A549 (cell line): ENCODE data around the gene MCM5. TPM values are rescaled to one million over a fixed set of nuclear protein-coding genes. Genes with fewer than 3 reads are reported as not detected.

ENCODE experiments used
- ATAC-seq, 2 experiments: fragments of 200-7000 bp in 1 of 2; fragments of >200 bp in 1 of 2; cut with Nextera tagmentation in 1 of 2; cut with Tn5 transposase in 1 of 2; 3 replicates each; pipeline versions ENCODE4 v1.8.0 to v1.9.1; 2018 to 2020; ENCODE audit warnings: mild to moderate bottlenecking in 1 of 2, moderate library complexity in 1 of 2
- CTCF ChIA-PET: fragments of 300-600 bp; sonication (Branson Sonifier 250); formaldehyde crosslinking; extraction: SDS; loops from one replicate; lab custom pipeline; 2021; ENCODE audit warnings: antibody characterized with exemption, inconsistent platforms; lab: Yijun Ruan, JAX
- POLR2A ChIA-PET: fragments of 350-600 bp; formaldehyde crosslinking; extraction: SDS; loops from one replicate; lab custom pipeline; 2021; ENCODE audit warnings: antibody characterized with exemption, inconsistent platforms; lab: Yijun Ruan, JAX
- DNase-seq, 2 experiments: peaks; one replicate each; pipeline versions ENCODE4 v3.0.0 to v3.0.0-alpha.2; 2011 to 2016; ENCODE audit warnings: low read depth in 1 of 2, low spot score in 1 of 2
- FAIRE-seq: peaks from 2 replicates; lab custom pipeline; 2011; peaks lifted over from hg19 to GRCh38; lab: Jason Lieb, UNC
- H3K27ac ChIP-seq, 2 experiments: fragments of >200 bp; sonication (Bioruptor Twin); formaldehyde crosslinking; 3 replicates each; pipeline ENCODE4 v1.5.1; 2016 to 2017
- H3K4me1 ChIP-seq: fragments of >200 bp; sonication (Bioruptor Twin); formaldehyde crosslinking; 3 replicates; pipeline ENCODE4 v1.6.1; 2016
- H3K4me2 ChIP-seq: fragments of >200 bp; sonication (Bioruptor Twin); formaldehyde crosslinking; 3 replicates; pipeline ENCODE4 v1.6.1; 2016
- H3K4me3 ChIP-seq: fragments of >200 bp; sonication (Bioruptor Twin); formaldehyde crosslinking; 3 replicates; pipeline ENCODE4 v1.5.1; 2016
- H3K9me3 ChIP-seq: fragments of >200 bp; sonication (Bioruptor Twin); formaldehyde crosslinking; 3 replicates; pipeline ENCODE4 v1.6.1; 2016
- BHLHE40 ChIP-seq: IDR thresholded peaks from 2 replicates; pipeline ENCODE4 v1.6.1; 2012; ENCODE audit warnings: low read depth, low read length, inconsistent platforms
- CEBPB ChIP-seq, 2 experiments: fragments of >200 bp in 1 of 2; sonication (Bioruptor Twin) in 1 of 2; formaldehyde crosslinking in 1 of 2; IDR thresholded peaks; 2 replicates each; pipeline ENCODE4 v1.6.1; 2012 to 2016
- ESRRA ChIP-seq: fragments of 150-350 bp; IDR thresholded peaks from 2 replicates; pipeline ENCODE4 v1.6.1; 2014; ENCODE audit warnings: mild to moderate bottlenecking, low read length, borderline replicate concordance
- FOSB ChIP-seq: fragments of 250-450 bp; sonication (Bioruptor Pico); IDR thresholded peaks from 2 replicates; pipeline ENCODE4 v1.5.0; 2020; ENCODE audit warnings: mild to moderate bottlenecking, moderate library complexity
- GATA3 ChIP-seq: IDR thresholded peaks from 2 replicates; pipeline ENCODE4 v1.6.1; 2012; ENCODE audit warnings: borderline replicate concordance
- HDAC2 ChIP-seq: fragments of 200-600 bp; sonication (generic); IDR thresholded peaks from 2 replicates; pipeline ENCODE4 v1.6.1; 2016
- HOXB13 ChIP-seq: fragments of 250-450 bp; sonication (Bioruptor Pico); IDR thresholded peaks from 2 replicates; pipeline ENCODE4 v1.5.0; 2020; ENCODE audit warnings: low read depth, mild to moderate bottlenecking, moderate library complexity
- HOXB5 ChIP-seq: fragments of 250-450 bp; sonication (Bioruptor Pico); IDR thresholded peaks from 2 replicates; pipeline ENCODE4 v1.5.0; 2020; ENCODE audit warnings: mild to moderate bottlenecking, moderate library complexity
- JUNB ChIP-seq: fragments of >200 bp; sonication (Bioruptor Twin); formaldehyde crosslinking; IDR thresholded peaks from 2 replicates; pipeline ENCODE4 v1.6.1; 2016
- KDM1A ChIP-seq: fragments of 200-600 bp; sonication (generic); IDR thresholded peaks from 2 replicates; pipeline ENCODE4 v1.6.1; 2016; ENCODE audit warnings: low read depth, mild to moderate bottlenecking
- MAZ ChIP-seq: fragments of 150-350 bp; IDR thresholded peaks from 2 replicates; pipeline ENCODE4 v1.6.1; 2014; ENCODE audit warnings: antibody characterized with exemption, low read depth, low read length, borderline replicate concordance
- NFE2L2 ChIP-seq: fragments of 150-350 bp; conservative IDR thresholded peaks from 2 replicates; pipeline ENCODE4 v1.6.1; 2014; ENCODE audit warnings: low read length
- PHF8 ChIP-seq: fragments of 200-600 bp; sonication (generic); IDR thresholded peaks from 2 replicates; pipeline ENCODE4 v1.6.1; 2016; ENCODE audit warnings: low read depth, mild to moderate bottlenecking, antibody characterized with exemption, moderate library complexity, borderline replicate concordance
- POLR2AphosphoS2 ChIP-seq: conservative IDR thresholded peaks from 2 replicates; pipeline ENCODE4 v1.6.1; 2012; ENCODE audit warnings: low read length, improper control_type of control experiment, inconsistent platforms
- RAD21 ChIP-seq, 2 experiments: fragments of >200 bp in 1 of 2; sonication (Bioruptor Twin) in 1 of 2; formaldehyde crosslinking in 1 of 2; IDR thresholded peaks in 1 of 2; conservative IDR thresholded peaks in 1 of 2; 2 replicates in 1 of 2; 3 replicates in 1 of 2; pipeline ENCODE4 v1.6.1; 2012 to 2018; ENCODE audit warnings: inconsistent platforms in 1 of 2
- RCOR1 ChIP-seq: fragments of 150-350 bp; IDR thresholded peaks from 2 replicates; pipeline ENCODE4 v1.6.1; 2014; ENCODE audit warnings: antibody characterized with exemption, low read length, low read depth
- SMC3 ChIP-seq: fragments of >200 bp; sonication (Bioruptor Twin); formaldehyde crosslinking; IDR thresholded peaks from 3 replicates; pipeline ENCODE4 v1.6.1; 2018; ENCODE audit warnings: inconsistent platforms
- SREBF2 ChIP-seq: fragments of 450-650 bp; IDR thresholded peaks from 2 replicates; pipeline ENCODE4 v1.6.1; 2014; ENCODE audit warnings: mild to moderate bottlenecking, moderate library complexity
- TFCP2L1 ChIP-seq: fragments of 250-450 bp; sonication (Bioruptor Pico); IDR thresholded peaks from 2 replicates; pipeline ENCODE4 v1.5.0; 2021; ENCODE audit warnings: mild to moderate bottlenecking
- TP53 ChIP-seq: fragments of 250-450 bp; sonication (Bioruptor Pico); IDR thresholded peaks from 2 replicates; pipeline ENCODE4 v1.5.0; 2021; ENCODE audit warnings: mild to moderate bottlenecking, moderate library complexity
- ZC3H11A ChIP-seq: fragments of 450-650 bp; IDR thresholded peaks from 2 replicates; pipeline ENCODE4 v1.6.1; 2014; ENCODE audit warnings: antibody characterized with exemption, mild to moderate bottlenecking
- ZSCAN20 ChIP-seq: fragments of 250-450 bp; sonication (Bioruptor Pico); IDR thresholded peaks from 2 replicates; pipeline ENCODE4 v1.8.0; 2022; ENCODE audit warnings: mild to moderate bottlenecking, moderate library complexity
- WGBS: methylation state at CpG from one replicate; pipeline ENCODE4 v1.1.6; 2017; ENCODE audit errors: missing lambda C conversion rate; 5-methylcytosine and 5-hydroxymethylcytosine counted together
- polyA plus RNA-seq, 4 experiments: library from polyadenylated mRNA; depleted of rRNA in 3 of 4; stranded (reverse); fragments of >200 nt; fragmentation: RNase III in 1 of 4; extraction: RNeasy Plus Mini Kit Qiagen cat#74134 plus additional on column Dnase treatment in 1 of 4; gene quantifications; 2 replicates in 3 of 4; 3 replicates in 1 of 4; pipeline ENCODE4 v1.2.3, GENCODE V29; 2011 to 2017
- TF ChIP-seq, protein P1 (sequence below): fragments of >200 bp; sonication (Bioruptor Twin); formaldehyde crosslinking; IDR thresholded peaks from 3 replicates; pipeline ENCODE4 v1.5.1; 2016
- TF ChIP-seq, protein P2 (sequence below): fragments of >200 bp; sonication (Bioruptor Twin); formaldehyde crosslinking; IDR thresholded peaks from 2 replicates; pipeline ENCODE4 v1.6.1; 2016
- TF ChIP-seq, protein P3 (sequence below): fragments of 250-450 bp; sonication (Bioruptor Pico); IDR thresholded peaks from 2 replicates; pipeline ENCODE4 v1.5.0; 2020; ENCODE audit warnings: low read depth, mild to moderate bottlenecking, moderate library complexity
- TF ChIP-seq, protein P4 (sequence below): fragments of 450-650 bp; IDR thresholded peaks from 2 replicates; pipeline ENCODE4 v1.6.1; 2014; ENCODE audit warnings: antibody characterized with exemption
- TF ChIP-seq, protein P5 (sequence below): fragments of >200 bp; sonication (Bioruptor Twin); formaldehyde crosslinking; IDR thresholded peaks from 3 replicates; pipeline ENCODE4 v1.6.1; 2016
- TF ChIP-seq, protein P6 (sequence below): IDR thresholded peaks from 2 replicates; pipeline ENCODE4 v1.6.1; 2012

The MCM5 gene
- polyA plus RNA-seq, 2 of the 4 experiments (the other 2 are of a cell fraction), result 50.2 to 94.4 TPM

DNA sequence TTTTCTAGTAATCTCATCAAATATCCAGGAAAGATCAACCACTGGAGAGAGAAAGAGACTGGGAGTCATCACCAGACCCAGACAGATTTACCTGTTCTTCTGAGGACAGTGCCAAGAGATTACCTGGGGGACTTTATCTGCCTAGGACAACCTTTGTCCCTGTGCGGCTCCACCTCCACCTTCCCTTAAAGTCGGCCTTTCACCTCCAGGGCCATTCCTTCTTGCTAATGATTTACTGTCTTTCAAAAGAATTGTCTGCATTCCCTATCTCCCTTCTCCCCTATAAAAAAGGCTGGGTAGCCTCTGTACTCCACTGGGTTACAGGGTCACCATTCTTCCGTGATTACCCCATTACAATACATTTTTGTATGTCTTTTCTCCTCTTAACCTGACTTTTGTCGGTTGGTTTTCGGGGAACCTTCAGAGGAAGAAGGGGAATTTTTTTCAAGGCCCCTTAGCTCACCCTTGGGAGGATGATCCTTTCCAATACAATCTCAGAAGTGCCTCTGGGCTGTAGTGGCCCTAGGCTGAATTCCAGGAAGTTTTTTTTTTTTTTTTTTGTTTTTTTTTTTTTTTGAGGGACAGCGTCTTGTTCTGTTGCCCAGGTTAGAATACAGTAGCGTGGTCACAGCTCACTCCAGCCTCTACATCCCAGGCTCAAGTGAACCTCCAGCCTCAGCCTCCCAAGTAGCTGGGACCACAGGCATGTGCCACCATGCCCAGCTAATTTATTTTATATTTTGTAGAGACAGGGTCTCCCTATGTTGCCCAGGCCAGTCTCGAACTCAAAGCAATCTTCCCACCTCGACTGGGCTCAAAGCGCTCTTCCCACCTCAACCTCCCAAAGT is 20.6 kb upstream of the MCM5 start:
- H3K4me1 ChIP-seq, result peaks cover 64% of the 10 kb centered on the region
- DNase-seq (no peak), ATAC-seq (no peak; a peak in 1 of 6 replicates), FAIRE-seq (no peak)
- POLR2A ChIA-PET, result interaction anchor here (1.2 to 1.4 kb wide), 2 partner anchors 19 to 21 kb away, joined by 5 read pairs; no protein-coding TSS in a partner anchor
- WGBS, result 43% methylated on average over 10 of the region's 10 CpGs
- CTCF ChIA-PET, result interaction anchor here (0.6 to 4.1 kb wide), 5 partner anchors 15 to 654 kb away, joined by 3 to 17 read pairs (median 3); no protein-coding TSS in a partner anchor
- no peak for TF ChIP-seq RCOR1
- TF ChIP-seq, protein P1, sequence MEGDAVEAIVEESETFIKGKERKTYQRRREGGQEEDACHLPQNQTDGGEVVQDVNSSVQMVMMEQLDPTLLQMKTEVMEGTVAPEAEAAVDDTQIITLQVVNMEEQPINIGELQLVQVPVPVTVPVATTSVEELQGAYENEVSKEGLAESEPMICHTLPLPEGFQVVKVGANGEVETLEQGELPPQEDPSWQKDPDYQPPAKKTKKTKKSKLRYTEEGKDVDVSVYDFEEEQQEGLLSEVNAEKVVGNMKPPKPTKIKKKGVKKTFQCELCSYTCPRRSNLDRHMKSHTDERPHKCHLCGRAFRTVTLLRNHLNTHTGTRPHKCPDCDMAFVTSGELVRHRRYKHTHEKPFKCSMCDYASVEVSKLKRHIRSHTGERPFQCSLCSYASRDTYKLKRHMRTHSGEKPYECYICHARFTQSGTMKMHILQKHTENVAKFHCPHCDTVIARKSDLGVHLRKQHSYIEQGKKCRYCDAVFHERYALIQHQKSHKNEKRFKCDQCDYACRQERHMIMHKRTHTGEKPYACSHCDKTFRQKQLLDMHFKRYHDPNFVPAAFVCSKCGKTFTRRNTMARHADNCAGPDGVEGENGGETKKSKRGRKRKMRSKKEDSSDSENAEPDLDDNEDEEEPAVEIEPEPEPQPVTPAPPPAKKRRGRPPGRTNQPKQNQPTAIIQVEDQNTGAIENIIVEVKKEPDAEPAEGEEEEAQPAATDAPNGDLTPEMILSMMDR, result no peak
- no peak for TF ChIP-seq SMC3
- TF ChIP-seq MAZ, result no peak
- TF ChIP-seq POLR2AphosphoS2, result no peak
- TF ChIP-seq TFCP2L1, result no peak
- no peak for TF ChIP-seq ZC3H11A
- no peak for TF ChIP-seq PHF8
- no peak for TF ChIP-seq BHLHE40
- TF ChIP-seq, protein P2, sequence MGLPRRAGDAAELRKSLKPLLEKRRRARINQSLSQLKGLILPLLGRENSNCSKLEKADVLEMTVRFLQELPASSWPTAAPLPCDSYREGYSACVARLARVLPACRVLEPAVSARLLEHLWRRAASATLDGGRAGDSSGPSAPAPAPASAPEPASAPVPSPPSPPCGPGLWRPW, result no peak
- TF ChIP-seq, protein P3, sequence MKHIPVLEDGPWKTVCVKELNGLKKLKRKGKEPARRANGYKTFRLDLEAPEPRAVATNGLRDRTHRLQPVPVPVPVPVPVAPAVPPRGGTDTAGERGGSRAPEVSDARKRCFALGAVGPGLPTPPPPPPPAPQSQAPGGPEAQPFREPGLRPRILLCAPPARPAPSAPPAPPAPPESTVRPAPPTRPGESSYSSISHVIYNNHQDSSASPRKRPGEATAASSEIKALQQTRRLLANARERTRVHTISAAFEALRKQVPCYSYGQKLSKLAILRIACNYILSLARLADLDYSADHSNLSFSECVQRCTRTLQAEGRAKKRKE (CRISPR knock-in tag), result no peak
- TF ChIP-seq HDAC2, result no peak
- TF ChIP-seq HOXB5 (CRISPR knock-in tag), result no peak
- TF ChIP-seq HOXB13 (CRISPR knock-in tag), result no peak
- TF ChIP-seq ESRRA, result no peak
- no peak for TF ChIP-seq RAD21 (conservative IDR thresholded peaks at IDR 0.05 in 1 of 2, IDR thresholded peaks at IDR 0.05 in 1 of 2)
- peak overlapping the region; percentile 92 for H3K4me2 ChIP-seq
- H3K27ac ChIP-seq, result peak overlapping the region; percentile 95 to 99
- H3K4me3 ChIP-seq, result no peak overlapping the region
- no peaks in the 10 kb centered on the region for H3K9me3 ChIP-seq

DNA sequence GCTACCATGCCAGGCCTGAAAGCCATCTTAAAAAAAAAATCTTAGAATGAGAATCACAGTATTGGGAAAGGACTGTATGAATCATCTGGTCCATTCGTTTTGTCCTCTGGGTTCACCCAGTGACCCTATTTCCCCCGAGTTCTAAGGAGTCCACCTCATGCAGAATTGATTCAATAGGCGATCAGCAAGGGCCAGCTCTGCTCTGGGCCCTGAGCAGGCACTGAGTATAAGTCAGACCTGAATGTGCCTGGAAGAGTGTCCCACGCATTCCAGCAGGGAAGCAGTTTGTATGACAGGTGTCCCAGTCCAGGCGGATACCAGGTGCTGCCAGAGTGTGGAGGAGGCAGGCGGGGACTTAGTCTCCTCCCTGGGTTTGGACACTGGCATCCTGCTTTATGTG is 19.9 kb upstream of the MCM5 start:
- peak overlapping the region; percentile 79; the same call in 1 of the 3 replicates for H3K4me3 ChIP-seq
- no peaks in the 10 kb centered on the region for H3K9me3 ChIP-seq
- CTCF ChIA-PET, result interaction anchor here (0.6 to 4.1 kb wide), 4 partner anchors 21 to 653 kb away, joined by 3 to 17 read pairs (median 4); no protein-coding TSS in a partner anchor
- WGBS, result 63% methylated on average over 6 of the region's 6 CpGs
- H3K4me1 ChIP-seq, result peaks cover 68% of the 10 kb centered on the region
- peak overlapping the region; percentile 92 for H3K4me2 ChIP-seq
- peak overlapping the region; percentile 95 to 99 for H3K27ac ChIP-seq
- POLR2A ChIA-PET, result interaction anchor here (1.2 to 2.1 kb wide), 4 partner anchors 8 to 29 kb away, joined by 5 to 20 read pairs (median 7); no protein-coding TSS in a partner anchor
- ATAC-seq (no peak), FAIRE-seq (no peak), DNase-seq (no peak)
- TF ChIP-seq JUNB (no peak), SREBF2 (no peak), BHLHE40 (no peak), ZSCAN20 (CRISPR knock-in tag) (no peak), GATA3 (no peak), KDM1A (no peak), NFE2L2 (no peak), TP53 (no peak), FOSB (CRISPR knock-in tag) (no peak), ZC3H11A (no peak), CEBPB (IDR thresholded peaks at IDR 0.05) (0 out of 4 replicates have a peak, but pooled peaks of 1 of the 2 experiments have one; percentile 20), ESRRA (no peak)
- TF ChIP-seq, protein P4, sequence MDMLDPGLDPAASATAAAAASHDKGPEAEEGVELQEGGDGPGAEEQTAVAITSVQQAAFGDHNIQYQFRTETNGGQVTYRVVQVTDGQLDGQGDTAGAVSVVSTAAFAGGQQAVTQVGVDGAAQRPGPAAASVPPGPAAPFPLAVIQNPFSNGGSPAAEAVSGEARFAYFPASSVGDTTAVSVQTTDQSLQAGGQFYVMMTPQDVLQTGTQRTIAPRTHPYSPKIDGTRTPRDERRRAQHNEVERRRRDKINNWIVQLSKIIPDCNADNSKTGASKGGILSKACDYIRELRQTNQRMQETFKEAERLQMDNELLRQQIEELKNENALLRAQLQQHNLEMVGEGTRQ, result no peak
- TF ChIP-seq, protein P1, result no peak
- TF ChIP-seq, protein P5, sequence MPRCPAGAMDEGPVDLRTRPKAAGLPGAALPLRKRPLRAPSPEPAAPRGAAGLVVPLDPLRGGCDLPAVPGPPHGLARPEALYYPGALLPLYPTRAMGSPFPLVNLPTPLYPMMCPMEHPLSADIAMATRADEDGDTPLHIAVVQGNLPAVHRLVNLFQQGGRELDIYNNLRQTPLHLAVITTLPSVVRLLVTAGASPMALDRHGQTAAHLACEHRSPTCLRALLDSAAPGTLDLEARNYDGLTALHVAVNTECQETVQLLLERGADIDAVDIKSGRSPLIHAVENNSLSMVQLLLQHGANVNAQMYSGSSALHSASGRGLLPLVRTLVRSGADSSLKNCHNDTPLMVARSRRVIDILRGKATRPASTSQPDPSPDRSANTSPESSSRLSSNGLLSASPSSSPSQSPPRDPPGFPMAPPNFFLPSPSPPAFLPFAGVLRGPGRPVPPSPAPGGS, result no peak
- TF ChIP-seq, protein P2, result no peak
- TF ChIP-seq, protein P6, sequence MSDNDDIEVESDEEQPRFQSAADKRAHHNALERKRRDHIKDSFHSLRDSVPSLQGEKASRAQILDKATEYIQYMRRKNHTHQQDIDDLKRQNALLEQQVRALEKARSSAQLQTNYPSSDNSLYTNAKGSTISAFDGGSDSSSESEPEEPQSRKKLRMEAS, result peak; percentile 24; the same call in 1 of the 2 replicates
